PC-9 (cell line): ENCODE measurements around the gene IL31RA. TPM values are rescaled to one million over a fixed set of nuclear protein-coding genes. Genes with fewer than 3 reads are reported as not detected.

Experiments
- BruUV-seq: library from RNA; stranded (reverse); fragments of 400-500 nt; replicated peaks from 2 replicates; lab custom pipeline; 2021; lab: Mats Ljungman, UMichigan
- CTCF ChIA-PET: fragments of 300-600 bp; sonication (Branson Sonifier 250); formaldehyde crosslinking; loops from one replicate; lab custom pipeline; 2022; ENCODE audit warnings: antibody characterized with exemption; lab: Charles Lee
- POLR2A ChIA-PET: fragments of 300-600 bp; sonication (Branson Sonifier 250); formaldehyde crosslinking; loops from one replicate; lab custom pipeline; 2022; ENCODE audit warnings: antibody characterized with exemption; ENCODE audit not compliant: unreplicated experiment; lab: Charles Lee
- DNase-seq, 2 experiments: peaks; one replicate each; pipeline versions ENCODE4 v3.0.0 to v3.0.0-alpha.2; 2015 to 2022; ENCODE audit warnings: mixed read lengths in 1 of 2
- H2AFZ ChIP-seq: fragments of 200-600 bp; sonication (generic); 2 replicates; pipeline ENCODE4 v1.8.1; 2017; ENCODE audit warnings: antibody characterized with exemption
- H3F3A ChIP-seq: fragments of 200-600 bp; sonication (generic); 2 replicates; pipeline ENCODE4 v1.8.1; 2017; ENCODE audit warnings: antibody characterized with exemption, mild to moderate bottlenecking, low read depth; ENCODE audit not compliant: insufficient read depth
- H3K27ac ChIP-seq: fragments of 200-600 bp; sonication (generic); 2 replicates; pipeline ENCODE4 v1.6.1; 2016; ENCODE audit warnings: mixed run types
- H3K27me3 ChIP-seq: fragments of 200-600 bp; sonication (generic); 2 replicates; pipeline ENCODE4 v1.6.1; 2016; ENCODE audit warnings: low read depth, mixed run types; ENCODE audit not compliant: insufficient read depth
- H3K36me3 ChIP-seq: fragments of 200-600 bp; sonication (generic); 2 replicates; pipeline ENCODE4 v1.6.1; 2016; ENCODE audit warnings: low read depth, mixed run types
- H3K4me1 ChIP-seq: fragments of 200-600 bp; sonication (generic); replicated peaks from 2 replicates; pipeline ENCODE4 v1.6.1; 2016; ENCODE audit warnings: mixed run types; ENCODE audit not compliant: insufficient read depth
- H3K4me2 ChIP-seq: fragments of 200-600 bp; sonication (generic); 2 replicates; pipeline ENCODE4 v1.6.1; 2017; ENCODE audit warnings: mixed run types
- H3K4me3 ChIP-seq: fragments of 200-600 bp; sonication (generic); 2 replicates; pipeline ENCODE4 v1.6.1; 2016; ENCODE audit warnings: mixed run types
- H3K79me2 ChIP-seq: fragments of 200-600 bp; sonication (generic); 2 replicates; pipeline ENCODE4 v1.6.1; 2017; ENCODE audit warnings: low read depth, mixed run types
- H3K9me2 ChIP-seq: fragments of 200-600 bp; sonication (generic); 2 replicates; pipeline ENCODE4 v1.8.1; 2017; ENCODE audit warnings: mild to moderate bottlenecking; ENCODE audit not compliant: insufficient read depth
- H3K9me3 ChIP-seq: fragments of 200-600 bp; sonication (generic); 2 replicates; pipeline ENCODE4 v1.8.1; 2016; ENCODE audit warnings: low read depth; ENCODE audit not compliant: insufficient read depth
- H4K20me1 ChIP-seq: fragments of 200-600 bp; sonication (generic); 2 replicates; pipeline ENCODE4 v1.8.1; 2017; ENCODE audit not compliant: insufficient read depth
- CTCF ChIP-seq: fragments of 200-600 bp; sonication (generic); conservative IDR thresholded peaks from 2 replicates; pipeline ENCODE4 v1.6.1; 2017; ENCODE audit warnings: mixed run types, antibody characterized with exemption, mild to moderate bottlenecking, moderate library complexity
- EZH2 ChIP-seq: fragments of 200-600 bp; sonication (generic); IDR thresholded peaks from 2 replicates; pipeline ENCODE4 v1.8.0; 2017; ENCODE audit warnings: antibody characterized with exemption, low read depth
- intact Hi-C: fragments of 100-400 bp; cut with micrococcal nuclease; formaldehyde crosslinking; loops from one replicate; pipeline ENCODE4 v1.10.0; 2022; ENCODE audit not compliant: unreplicated experiment
- total RNA-seq: library from RNA; stranded (reverse); gene quantifications from 2 replicates; pipeline ENCODE4 v1.2.3, GENCODE V29; 2021

IL31RA gene
- total RNA-seq, 1 experiment from 2014 or later = 2.0 TPM

GRCh38 chr5:55897905-55898304 lies 46.7 kb downstream of the IL31RA start:
- Histone ChIP-seq H3F3A (no peaks in the 10 kb centered on the region), H4K20me1 (no peaks in the 10 kb centered on the region), H3K4me1 (0 out of 2 replicates have a peak, but pooled peaks cover 6% of the 10 kb centered on the region), H3K79me2 (no peaks in the 10 kb centered on the region), H3K36me3 (no peaks in the 10 kb centered on the region), H3K27me3 (no peaks in the 10 kb centered on the region), H2AFZ (no peak overlapping the region), H3K9me2 (no peaks in the 10 kb centered on the region), H3K27ac (no peak overlapping the region), H3K4me3 (no peak overlapping the region), H3K9me3 (no peaks in the 10 kb centered on the region), H3K4me2 (no peak overlapping the region)
- ChIA-PET POLR2A (no interaction called here), CTCF (no interaction called here)
- DNase-seq = no peak
- TF ChIP-seq EZH2 = no peak
- TF ChIP-seq CTCF = no peak
- intact Hi-C loops = no loop called here
- no TSS peak for BruUV-seq

DNA sequence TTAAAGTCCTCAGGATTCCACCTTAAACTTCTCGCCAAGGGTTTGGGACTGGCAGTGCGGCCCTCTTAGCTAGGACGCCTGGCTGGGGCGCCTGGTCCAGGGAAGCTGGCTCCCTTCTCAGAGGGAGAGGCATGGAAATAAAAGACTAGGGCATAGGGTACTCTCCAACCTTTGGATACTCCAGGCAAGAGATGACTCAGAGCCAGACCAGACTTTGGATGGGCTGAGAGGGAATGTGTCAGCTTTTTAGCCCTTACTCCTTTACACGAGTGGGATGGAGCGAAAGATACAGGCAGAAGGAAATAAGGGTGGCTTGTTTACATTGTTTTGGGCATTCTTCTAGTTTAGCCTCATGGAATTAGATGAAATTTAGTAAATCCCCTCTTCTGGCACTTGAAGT lies 48.2 kb downstream of the IL31RA start:
- Histone ChIP-seq H3K9me2 (no peaks in the 10 kb centered on the region), H3K9me3 (no peaks in the 10 kb centered on the region), H3K4me2 (no peak overlapping the region), H4K20me1 (no peaks in the 10 kb centered on the region), H3K4me1 (0 out of 2 replicates have a peak, but pooled peaks cover 6% of the 10 kb centered on the region), H2AFZ (no peak overlapping the region), H3F3A (no peaks in the 10 kb centered on the region), H3K27ac (no peak overlapping the region), H3K36me3 (no peaks in the 10 kb centered on the region), H3K4me3 (no peak overlapping the region), H3K27me3 (no peaks in the 10 kb centered on the region), H3K79me2 (no peaks in the 10 kb centered on the region)
- intact Hi-C loops = no loop called here
- no peak for DNase-seq
- no TSS peak for BruUV-seq
- POLR2A ChIA-PET = no interaction called here
- no peak for TF ChIP-seq CTCF
- TF ChIP-seq EZH2 = no peak
- CTCF ChIA-PET = no interaction called here

GRCh38 chr5:55900068-55900467 lies 48.9 kb downstream of the IL31RA start:
- CTCF ChIA-PET = no interaction called here
- H3K79me2 ChIP-seq = no peaks in the 10 kb centered on the region
- no peak overlapping the region for H2AFZ ChIP-seq
- H3K36me3 ChIP-seq = no peaks in the 10 kb centered on the region
- H3K27ac ChIP-seq = no peak overlapping the region
- no peak overlapping the region for H3K4me2 ChIP-seq
- no peaks in the 10 kb centered on the region for H3K9me2 ChIP-seq
- no peak for DNase-seq
- POLR2A ChIA-PET = no interaction called here
- H3K27me3 ChIP-seq = no peaks in the 10 kb centered on the region
- H4K20me1 ChIP-seq = no peaks in the 10 kb centered on the region
- intact Hi-C loops = no loop called here
- BruUV-seq = no TSS peak
- H3F3A ChIP-seq = no peaks in the 10 kb centered on the region
- H3K4me1 ChIP-seq = 0 out of 2 replicates have a peak, but pooled peaks cover 6% of the 10 kb centered on the region
- no peaks in the 10 kb centered on the region for H3K9me3 ChIP-seq
- no peak overlapping the region for H3K4me3 ChIP-seq
- TF ChIP-seq EZH2 (no peak), CTCF (no peak)
